Calu3 (cell line): ENCODE data around the gene ARID1B. TPM values are rescaled to one million over a fixed set of nuclear protein-coding genes. Genes with fewer than 3 reads are reported as not detected.

Source experiments
- BruUV-seq: library from RNA; stranded (reverse); fragments of 400-500 nt; replicated peaks from 2 replicates; lab custom pipeline; 2021; lab: Mats Ljungman, UMichigan
- CTCF ChIA-PET: fragments of 300-600 bp; sonication (Branson Sonifier 250); formaldehyde crosslinking; loops from one replicate; lab custom pipeline; 2022; ENCODE audit warnings: antibody characterized with exemption; lab: Charles Lee
- DNase-seq: peaks from one replicate; pipeline ENCODE4 v3.0.0; 2022
- H3K27ac Mint-ChIP-seq: one replicate; pipeline ENCODE4 v1.8.0; 2022; ENCODE audit warnings: mixed read lengths; ENCODE audit not compliant: unreplicated experiment
- H3K27me3 Mint-ChIP-seq: one replicate; pipeline ENCODE4 v1.8.0; 2022; ENCODE audit warnings: mixed read lengths; ENCODE audit not compliant: unreplicated experiment
- H3K36me3 Mint-ChIP-seq: one replicate; pipeline ENCODE4 v1.8.0; 2022; ENCODE audit warnings: mild to moderate bottlenecking, moderate library complexity, mixed read lengths; ENCODE audit not compliant: insufficient read depth, unreplicated experiment
- H3K4me1 Mint-ChIP-seq: one replicate; pipeline ENCODE4 v1.8.0; 2022; ENCODE audit warnings: mild to moderate bottlenecking, low read depth, mixed read lengths; ENCODE audit not compliant: unreplicated experiment
- H3K4me3 Mint-ChIP-seq: one replicate; pipeline ENCODE4 v1.8.0; 2022; ENCODE audit warnings: mild to moderate bottlenecking, low read depth, moderate library complexity, mixed read lengths; ENCODE audit not compliant: unreplicated experiment
- H3K9me3 Mint-ChIP-seq: one replicate; pipeline ENCODE4 v1.8.0; 2022; ENCODE audit warnings: low read depth, mixed read lengths; ENCODE audit not compliant: unreplicated experiment
- intact Hi-C: fragments of 100-400 bp; cut with micrococcal nuclease; formaldehyde crosslinking; loops from one replicate; pipeline ENCODE4 v1.10.0; 2022; ENCODE audit not compliant: unreplicated experiment
- total RNA-seq: library from RNA; stranded (reverse); gene quantifications from 2 replicates; pipeline ENCODE4 v1.2.3, GENCODE V29; 2022
- TF ChIP-seq, protein P1 (sequence below): fragments of 200-600 bp; IDR thresholded peaks from one replicate; pipeline ENCODE4 v1.8.0; 2022; ENCODE audit warnings: antibody characterized with exemption; ENCODE audit not compliant: unreplicated experiment

Gene ARID1B
- total RNA-seq, 1 experiment from 2014 or later: 53.5 TPM

DNA sequence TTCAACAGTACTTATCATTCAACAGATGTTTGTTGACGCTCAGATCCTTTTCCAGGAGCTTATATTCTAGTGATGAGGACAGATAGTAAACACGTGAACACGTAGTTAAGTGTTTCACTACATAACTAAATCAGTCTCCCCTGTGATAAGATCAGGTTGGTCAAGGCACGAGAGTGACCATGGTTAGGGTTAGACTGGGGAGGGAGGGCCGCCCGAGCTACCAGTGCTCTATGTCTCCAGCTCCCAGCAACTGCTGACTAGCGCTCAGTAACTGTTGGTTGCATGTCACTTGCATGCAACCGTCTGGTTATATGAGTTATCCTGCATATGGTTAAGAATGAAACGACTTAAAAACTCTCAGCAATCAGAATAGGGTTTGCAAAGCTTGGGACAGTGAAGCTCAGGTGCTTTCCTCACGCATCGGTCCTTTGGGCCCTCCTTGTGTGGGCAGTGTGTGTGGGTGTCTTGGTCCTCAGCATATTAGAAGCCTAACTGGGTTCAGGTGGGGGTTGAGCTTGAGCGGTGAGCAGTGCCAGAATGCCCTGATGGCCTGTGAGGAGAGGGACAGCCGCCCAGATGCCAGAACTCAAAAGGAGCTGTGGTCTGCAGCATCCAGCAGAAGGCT, 120.8 kb downstream of the ARID1B start:
- Mint-ChIP-seq H3K27ac (no peak overlapping the region), H3K36me3 (no peaks in the 10 kb centered on the region), H3K9me3 (no peaks in the 10 kb centered on the region), H3K27me3 (no peaks in the 10 kb centered on the region), H3K4me1 (no peaks in the 10 kb centered on the region), H3K4me3 (no peak overlapping the region)
- intact Hi-C loops: no loop called here
- no TSS peak for BruUV-seq
- TF ChIP-seq, protein P1, sequence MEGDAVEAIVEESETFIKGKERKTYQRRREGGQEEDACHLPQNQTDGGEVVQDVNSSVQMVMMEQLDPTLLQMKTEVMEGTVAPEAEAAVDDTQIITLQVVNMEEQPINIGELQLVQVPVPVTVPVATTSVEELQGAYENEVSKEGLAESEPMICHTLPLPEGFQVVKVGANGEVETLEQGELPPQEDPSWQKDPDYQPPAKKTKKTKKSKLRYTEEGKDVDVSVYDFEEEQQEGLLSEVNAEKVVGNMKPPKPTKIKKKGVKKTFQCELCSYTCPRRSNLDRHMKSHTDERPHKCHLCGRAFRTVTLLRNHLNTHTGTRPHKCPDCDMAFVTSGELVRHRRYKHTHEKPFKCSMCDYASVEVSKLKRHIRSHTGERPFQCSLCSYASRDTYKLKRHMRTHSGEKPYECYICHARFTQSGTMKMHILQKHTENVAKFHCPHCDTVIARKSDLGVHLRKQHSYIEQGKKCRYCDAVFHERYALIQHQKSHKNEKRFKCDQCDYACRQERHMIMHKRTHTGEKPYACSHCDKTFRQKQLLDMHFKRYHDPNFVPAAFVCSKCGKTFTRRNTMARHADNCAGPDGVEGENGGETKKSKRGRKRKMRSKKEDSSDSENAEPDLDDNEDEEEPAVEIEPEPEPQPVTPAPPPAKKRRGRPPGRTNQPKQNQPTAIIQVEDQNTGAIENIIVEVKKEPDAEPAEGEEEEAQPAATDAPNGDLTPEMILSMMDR: no peak
- no peak for DNase-seq
- CTCF ChIA-PET: interaction anchor here (0.6 kb wide), 1 partner anchor 504 kb away, joined by 4 read pairs; no protein-coding TSS in a partner anchor

DNA sequence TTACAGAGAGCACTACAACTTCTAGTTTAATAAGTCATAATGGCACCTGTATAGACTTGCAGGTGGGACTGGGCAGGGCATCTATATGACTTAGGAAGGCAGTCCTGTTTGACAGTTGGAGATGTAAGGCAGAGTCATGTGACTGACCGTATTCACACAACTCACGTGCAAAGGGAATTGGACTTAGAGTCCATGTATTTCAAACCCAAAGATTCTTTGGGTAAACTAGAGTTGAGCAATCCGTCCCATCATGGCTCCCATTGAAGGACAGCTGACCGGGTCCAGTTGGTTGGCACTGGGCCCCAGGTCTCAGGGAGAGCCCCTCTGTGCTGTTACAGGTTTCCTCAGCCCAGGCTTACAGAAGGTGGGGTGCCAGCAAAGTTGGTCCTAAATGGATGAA, 121.9 kb downstream of the ARID1B start:
- intact Hi-C loops: no loop called here
- H3K4me3 Mint-ChIP-seq: no peak overlapping the region
- no peaks in the 10 kb centered on the region for H3K36me3 Mint-ChIP-seq
- BruUV-seq: no TSS peak
- TF ChIP-seq, protein P1: no peak
- CTCF ChIA-PET: no interaction called here
- H3K27ac Mint-ChIP-seq: no peak overlapping the region
- no peaks in the 10 kb centered on the region for H3K9me3 Mint-ChIP-seq
- DNase-seq: no peak
- no peaks in the 10 kb centered on the region for H3K27me3 Mint-ChIP-seq
- no peaks in the 10 kb centered on the region for H3K4me1 Mint-ChIP-seq

DNA sequence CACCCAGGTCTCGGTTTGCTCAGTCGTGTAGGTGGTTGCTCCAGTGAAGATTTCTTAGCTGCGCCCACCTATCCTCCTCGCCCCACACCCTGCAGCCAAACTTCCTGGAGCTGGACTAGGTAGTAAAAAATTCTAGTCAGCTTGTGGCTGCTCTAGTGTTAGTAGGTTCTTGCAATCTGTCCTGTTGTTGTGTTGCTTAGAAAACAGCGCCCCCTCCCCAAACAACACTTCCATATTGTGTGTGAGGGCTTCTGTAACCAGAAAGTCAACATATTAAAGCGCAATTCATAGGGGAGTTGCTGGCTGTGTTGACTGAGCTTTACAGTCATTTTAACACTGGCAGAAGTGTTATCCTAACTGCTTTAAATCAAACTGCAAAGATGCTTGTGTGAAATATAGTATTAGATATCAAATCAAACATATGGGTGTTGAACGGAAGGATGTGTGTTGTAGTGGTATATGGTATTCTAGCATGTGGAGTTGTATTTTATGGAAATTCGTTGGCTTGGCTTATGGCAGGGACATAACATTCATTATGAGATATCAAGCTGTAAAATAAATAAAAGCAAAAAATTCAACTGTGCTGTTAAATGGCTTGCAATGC, 122.5 kb downstream of the ARID1B start:
- no peak for DNase-seq
- no peak overlapping the region for H3K27ac Mint-ChIP-seq
- CTCF ChIA-PET: no interaction called here
- intact Hi-C loops: no loop called here
- H3K4me3 Mint-ChIP-seq: no peak overlapping the region
- no peaks in the 10 kb centered on the region for H3K4me1 Mint-ChIP-seq
- no peaks in the 10 kb centered on the region for H3K9me3 Mint-ChIP-seq
- no TSS peak for BruUV-seq
- no peaks in the 10 kb centered on the region for H3K27me3 Mint-ChIP-seq
- H3K36me3 Mint-ChIP-seq: no peaks in the 10 kb centered on the region
- TF ChIP-seq, protein P1: no peak

DNA sequence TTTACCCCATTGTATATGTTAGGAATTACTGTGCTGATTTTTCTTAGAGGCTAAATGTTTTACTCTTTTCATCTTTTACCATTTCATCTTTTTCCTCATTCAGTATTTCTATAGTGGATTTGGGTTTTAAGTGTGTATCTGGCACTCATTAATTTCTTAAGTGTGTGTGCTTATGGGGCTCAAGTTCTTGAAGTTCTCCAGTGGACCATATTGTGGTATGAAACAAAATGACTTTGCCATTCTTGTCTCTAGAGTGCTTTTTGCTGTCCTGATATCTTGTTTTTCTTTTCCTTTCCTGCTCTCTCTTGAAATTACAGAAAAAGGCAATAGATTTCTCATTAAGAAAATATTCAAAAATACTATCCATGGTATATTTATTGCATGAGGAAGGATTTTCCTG, 123.1 kb downstream of the ARID1B start:
- intact Hi-C loops: no loop called here
- BruUV-seq: no TSS peak
- Mint-ChIP-seq H3K27me3 (no peaks in the 10 kb centered on the region), H3K4me1 (no peaks in the 10 kb centered on the region), H3K36me3 (no peaks in the 10 kb centered on the region), H3K27ac (no peak overlapping the region), H3K4me3 (no peak overlapping the region), H3K9me3 (no peaks in the 10 kb centered on the region)
- DNase-seq: no peak
- CTCF ChIA-PET: no interaction called here
- TF ChIP-seq, protein P1: no peak
